GM12878 (cell line): ENCODE results near the gene TMEM47. TPM values are rescaled to one million over a fixed set of nuclear protein-coding genes. Genes with fewer than 3 reads are reported as not detected.

ENCODE experiments used
- ATAC-seq: fragments of 200-7000 bp; cut with Tn5 transposase; 3 replicates; pipeline ENCODE4 v1.9.1; 2020; ENCODE audit warnings: mild to moderate bottlenecking, moderate library complexity
- BruUV-seq: library from RNA; stranded (reverse); fragments of 400-500 nt; replicated peaks from 2 replicates; lab custom pipeline; 2021; lab: Mats Ljungman, UMichigan
- CTCF ChIA-PET: fragments of 300-600 bp; sonication (Branson Sonifier 250); formaldehyde crosslinking; extraction: SDS; loops from one replicate; lab custom pipeline; 2021; ENCODE audit warnings: inconsistent platforms; lab: Yijun Ruan, JAX
- POLR2A ChIA-PET: fragments of 350-600 bp; formaldehyde crosslinking; extraction: SDS; loops from one replicate; lab custom pipeline; 2021; ENCODE audit warnings: inconsistent platforms; lab: Charles Lee
- RAD21 ChIA-PET: fragments of 300-600 bp; sonication (Branson Sonifier 250); formaldehyde crosslinking; loops from one replicate; lab custom pipeline; 2023; ENCODE audit warnings: antibody characterized with exemption; ENCODE audit not compliant: unreplicated experiment; lab: Charles Lee
- SMC1A ChIA-PET: fragments of 300-600 bp; sonication (Branson Sonifier 250); formaldehyde crosslinking; loops from one replicate; lab custom pipeline; 2023; ENCODE audit not compliant: unreplicated experiment, uncharacterized antibody; lab: Charles Lee
- DNase-seq: peaks from one replicate; pipeline ENCODE4 v3.0.0-alpha.2; 2011; ENCODE audit warnings: low read depth, low spot score
- FAIRE-seq: peaks from 3 replicates; lab custom pipeline; 2011; peaks lifted over from hg19 to GRCh38; lab: Jason Lieb, UNC
- H2AFZ ChIP-seq: 2 replicates; pipeline ENCODE4 v1.6.0; 2011; ENCODE audit warnings: low read depth, low read length, control low read depth; ENCODE audit not compliant: control insufficient read depth
- H3K27ac ChIP-seq: 2 replicates; pipeline ENCODE4 v1.5.1; 2011; ENCODE audit warnings: control low read depth; ENCODE audit not compliant: control insufficient read depth, insufficient read depth
- H3K27me3 ChIP-seq, 2 experiments: replicated peaks in 1 of 2; 2 replicates each; pipeline versions ENCODE4 v1.6.0 to v1.6.1; 2011; ENCODE audit warnings: low read length in 1 of 2; ENCODE audit not compliant: control insufficient read depth in 2 of 2, insufficient read depth in 2 of 2
- H3K36me3 ChIP-seq, 2 experiments: 2 replicates each; pipeline ENCODE4 v1.5.1; 2011; ENCODE audit warnings: low read length in 1 of 2; ENCODE audit not compliant: control insufficient read depth in 2 of 2, insufficient read depth in 2 of 2
- H3K4me1 ChIP-seq: 2 replicates; pipeline ENCODE4 v1.6.1; 2011; ENCODE audit warnings: mild to moderate bottlenecking, low read length, moderate library complexity, mixed read lengths; ENCODE audit not compliant: control insufficient read depth, insufficient read depth
- H3K4me2 ChIP-seq: 2 replicates; pipeline ENCODE4 v1.6.0; 2011; ENCODE audit warnings: control low read depth; ENCODE audit not compliant: control insufficient read depth, insufficient read depth
- H3K4me3 ChIP-seq: fragments of 200-600 bp; sonication (generic); 2 replicates; pipeline ENCODE4 v1.5.1; 2016
- H3K79me2 ChIP-seq: 2 replicates; pipeline ENCODE4 v1.6.0; 2011; ENCODE audit warnings: low read length; ENCODE audit not compliant: control insufficient read depth, insufficient read depth
- H3K9ac ChIP-seq: 2 replicates; pipeline ENCODE4 v1.8.0; 2011; ENCODE audit warnings: low read length, control low read depth, mixed read lengths; ENCODE audit not compliant: control insufficient read depth, insufficient read depth
- H3K9me3 ChIP-seq: replicated peaks from 3 replicates; pipeline ENCODE4 v1.5.1; 2011; ENCODE audit warnings: mild to moderate bottlenecking, low read length; ENCODE audit not compliant: control insufficient read depth, insufficient read depth
- H4K20me1 ChIP-seq: 2 replicates; pipeline ENCODE4 v1.6.0; 2011; ENCODE audit not compliant: control insufficient read depth, insufficient read depth
- KAT2A ChIP-seq: conservative IDR thresholded peaks from 2 replicates; pipeline ENCODE4 v1.6.1; 2011; ENCODE audit warnings: low read depth, low read length; ENCODE audit not compliant: control insufficient read depth
- LARP7 ChIP-seq: fragments of 450-650 bp; IDR thresholded peaks from 2 replicates; pipeline ENCODE4 v1.6.1; 2017; ENCODE audit warnings: mild to moderate bottlenecking
- RAD21 ChIP-seq: IDR thresholded peaks from 2 replicates; pipeline ENCODE4 v1.6.1; 2011; ENCODE audit warnings: mild to moderate bottlenecking, low read depth, low read length, moderate library complexity; ENCODE audit not compliant: insufficient read depth
- USF2 ChIP-seq: IDR thresholded peaks from 2 replicates; pipeline ENCODE4 v1.6.1; 2011; ENCODE audit warnings: low read depth, low read length, improper control_type of control experiment, borderline replicate concordance
- ZNF207 ChIP-seq: fragments of 450-650 bp; IDR thresholded peaks from 2 replicates; pipeline ENCODE4 v1.6.1; 2014; ENCODE audit warnings: antibody characterized with exemption, mild to moderate bottlenecking, borderline replicate concordance
- WGBS: methylation state at CpG from one replicate; pipeline ENCODE4 v1.1.6; 2016; ENCODE audit warnings: low lambda C conversion rate; ENCODE audit not compliant: insufficient replicate concordance, insufficient coverage; ENCODE audit errors: missing lambda C conversion rate; 5-methylcytosine and 5-hydroxymethylcytosine counted together
- in situ Hi-C: fragments of 300-500 bp; cut with MboI; formaldehyde crosslinking; loops from 9 replicates; pipeline ENCODE4 v1.14.3; 2018; ENCODE audit warnings: mixed read lengths
- intact Hi-C: fragments of 100-400 bp; cut with micrococcal nuclease; formaldehyde crosslinking; loops from one replicate; pipeline ENCODE4 v1.14.2; 2022; ENCODE audit not compliant: unreplicated experiment
- polyA plus RNA-seq, 11 experiments: library from polyadenylated mRNA; depleted of rRNA in 4 of 11; unstranded in 6 of 11; stranded (reverse) in 5 of 11; fragments of >200 nt; fragmentation: Nextera tagmentation in 4 of 11; fragmentation: Illumina TruSeq in 1 of 11; extraction: Ambion mirVana in 4 of 11; extraction: Trizol in 1 of 11; gene quantifications; 1 replicate in 1 of 11; 2 replicates in 10 of 11; pipeline versions ENCODE4 v1.2.1 to v1.2.3, GENCODE V29; 2011 to 2016; ENCODE audit warnings: inconsistent platforms in 2 of 11, missing spikeins in 2 of 11, low read depth in 1 of 11
- total RNA-seq, 4 experiments: library from RNA; depleted of rRNA in 3 of 4; stranded (reverse); fragments of >200 nt in 3 of 4; fragmentation: Illumina TruSeq in 1 of 4; extraction: Trizol in 1 of 4; gene quantifications; 2 replicates each; pipeline versions ENCODE4 v1.2.1 to v1.2.3, GENCODE V29; 2013 to 2021
- TF ChIP-seq, protein P1 (sequence below): fragments of 150-350 bp; IDR thresholded peaks from 2 replicates; pipeline ENCODE4 v1.6.1; 2016; ENCODE audit warnings: low read depth, low read length
- TF ChIP-seq, protein P2 (sequence below): IDR thresholded peaks from 2 replicates; pipeline ENCODE4 v1.6.1; 2011; ENCODE audit warnings: low read depth, mild to moderate bottlenecking, low read length, moderate library complexity, borderline replicate concordance; ENCODE audit errors: extremely low read depth

TMEM47 gene
- total and polyA plus RNA-seq, 10 of the 15 experiments (the other 5 are each of a cell fraction or from before 2014, with no cell fraction given) = 0.04 to 0.10 (median 0.09) TPM; not detected in 7

DNA sequence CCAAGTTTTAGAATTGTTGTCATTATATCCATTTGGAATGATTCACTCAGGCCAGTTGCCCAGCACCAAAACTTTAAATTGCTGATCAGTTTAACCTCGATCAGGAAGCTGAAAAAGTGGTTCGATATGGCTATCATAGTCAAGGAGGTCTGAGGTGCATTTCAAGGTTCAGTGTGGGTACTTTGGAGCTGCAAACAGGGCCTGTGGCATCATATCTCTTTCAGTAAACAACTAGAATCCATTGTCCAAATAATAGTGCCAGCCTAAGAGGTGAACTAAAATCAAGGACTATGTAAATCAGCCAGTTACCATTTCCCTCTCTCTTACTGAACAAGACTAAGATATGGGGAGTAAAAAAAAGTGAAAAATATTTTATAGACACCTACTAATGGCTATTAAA lies 14.2 kb downstream of the TMEM47 start:
- H2AFZ ChIP-seq = no peak overlapping the region
- 13% methylated on average over 2 of the region's 2 CpGs for WGBS
- in situ Hi-C loops = no loop called here
- no peak overlapping the region for H3K4me3 ChIP-seq
- BruUV-seq = no TSS peak
- no peaks in the 10 kb centered on the region for H3K9me3 ChIP-seq
- no peaks in the 10 kb centered on the region for H3K27me3 ChIP-seq
- no peak for DNase-seq
- no peaks in the 10 kb centered on the region for H3K79me2 ChIP-seq
- RAD21 ChIA-PET = no interaction called here
- H3K36me3 ChIP-seq = no peaks in the 10 kb centered on the region
- intact Hi-C loops = no loop called here
- no peaks in the 10 kb centered on the region for H3K4me1 ChIP-seq
- SMC1A ChIA-PET = no interaction called here
- no peak for TF ChIP-seq RAD21
- no peak for TF ChIP-seq USF2
- TF ChIP-seq, protein P1, sequence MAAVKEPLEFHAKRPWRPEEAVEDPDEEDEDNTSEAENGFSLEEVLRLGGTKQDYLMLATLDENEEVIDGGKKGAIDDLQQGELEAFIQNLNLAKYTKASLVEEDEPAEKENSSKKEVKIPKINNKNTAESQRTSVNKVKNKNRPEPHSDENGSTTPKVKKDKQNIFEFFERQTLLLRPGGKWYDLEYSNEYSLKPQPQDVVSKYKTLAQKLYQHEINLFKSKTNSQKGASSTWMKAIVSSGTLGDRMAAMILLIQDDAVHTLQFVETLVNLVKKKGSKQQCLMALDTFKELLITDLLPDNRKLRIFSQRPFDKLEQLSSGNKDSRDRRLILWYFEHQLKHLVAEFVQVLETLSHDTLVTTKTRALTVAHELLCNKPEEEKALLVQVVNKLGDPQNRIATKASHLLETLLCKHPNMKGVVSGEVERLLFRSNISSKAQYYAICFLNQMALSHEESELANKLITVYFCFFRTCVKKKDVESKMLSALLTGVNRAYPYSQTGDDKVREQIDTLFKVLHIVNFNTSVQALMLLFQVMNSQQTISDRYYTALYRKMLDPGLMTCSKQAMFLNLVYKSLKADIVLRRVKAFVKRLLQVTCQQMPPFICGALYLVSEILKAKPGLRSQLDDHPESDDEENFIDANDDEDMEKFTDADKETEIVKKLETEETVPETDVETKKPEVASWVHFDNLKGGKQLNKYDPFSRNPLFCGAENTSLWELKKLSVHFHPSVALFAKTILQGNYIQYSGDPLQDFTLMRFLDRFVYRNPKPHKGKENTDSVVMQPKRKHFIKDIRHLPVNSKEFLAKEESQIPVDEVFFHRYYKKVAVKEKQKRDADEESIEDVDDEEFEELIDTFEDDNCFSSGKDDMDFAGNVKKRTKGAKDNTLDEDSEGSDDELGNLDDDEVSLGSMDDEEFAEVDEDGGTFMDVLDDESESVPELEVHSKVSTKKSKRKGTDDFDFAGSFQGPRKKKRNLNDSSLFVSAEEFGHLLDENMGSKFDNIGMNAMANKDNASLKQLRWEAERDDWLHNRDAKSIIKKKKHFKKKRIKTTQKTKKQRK = no peak
- TF ChIP-seq, protein P2, sequence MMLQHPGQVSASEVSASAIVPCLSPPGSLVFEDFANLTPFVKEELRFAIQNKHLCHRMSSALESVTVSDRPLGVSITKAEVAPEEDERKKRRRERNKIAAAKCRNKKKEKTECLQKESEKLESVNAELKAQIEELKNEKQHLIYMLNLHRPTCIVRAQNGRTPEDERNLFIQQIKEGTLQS = no peak
- no peak for TF ChIP-seq ZNF207
- TF ChIP-seq KAT2A = no peak
- no peak for TF ChIP-seq LARP7
- TF ChIP-seq, all 136 proteins: peak for 0
- H3K4me2 ChIP-seq = no peak overlapping the region
- CTCF ChIA-PET = no interaction called here
- FAIRE-seq (no peak), ATAC-seq (no peak)
- H3K27ac ChIP-seq = no peak overlapping the region
- no peaks in the 10 kb centered on the region for H4K20me1 ChIP-seq
- no peak overlapping the region for H3K9ac ChIP-seq
- POLR2A ChIA-PET = no interaction called here
